ENCODE data around the gene NAGPA.

The NAGPA gene

GRCh38 chr16:5025171-5025632 is 8.5 kb downstream of the NAGPA start:
- H3K27ac Mint-ChIP-seq = no peak overlapping the region
- DNase-seq (ENCODE audit: low spot score in 2 of 2) (no peak), ATAC-seq (no peak)
- peaks cover 5% of the 10 kb centered on the region for H3K4me1 Mint-ChIP-seq
- no peak overlapping the region for H3K4me3 Mint-ChIP-seq
- H3K9me3 Mint-ChIP-seq = no peaks in the 10 kb centered on the region
- H3K36me3 Mint-ChIP-seq = peaks cover 7% of the 10 kb centered on the region

- H3K36me3 Mint-ChIP-seq = peaks cover 7% of the 10 kb centered on the region
- DNase-seq (ENCODE audit: low spot score in 2 of 2) (no peak), ATAC-seq (no peak)
- no peaks in the 10 kb centered on the region for H3K9me3 Mint-ChIP-seq
- H3K4me1 Mint-ChIP-seq = peaks cover 5% of the 10 kb centered on the region
- no peak overlapping the region for H3K27ac Mint-ChIP-seq
- no peak overlapping the region for H3K4me3 Mint-ChIP-seq
Observed at GRCh38 chr16:5024632-5025031, 9.1 kb downstream of the NAGPA start.

GRCh38 chr16:5022521-5022920 is 11.2 kb downstream of the NAGPA start:
- Mint-ChIP-seq H3K4me3 (no peak overlapping the region), H3K36me3 (peaks cover 3% of the 10 kb centered on the region), H3K27ac (no peak overlapping the region), H3K9me3 (no peaks in the 10 kb centered on the region), H3K4me1 (no peaks in the 10 kb centered on the region)
- ATAC-seq = no peak
- no peak for DNase-seq (ENCODE audit: low spot score in 2 of 2)

- H3K27ac Mint-ChIP-seq = no peak overlapping the region
- H3K4me1 Mint-ChIP-seq = no peaks in the 10 kb centered on the region
- H3K36me3 Mint-ChIP-seq = no peaks in the 10 kb centered on the region
- no peak for ATAC-seq
- no peak overlapping the region for H3K4me3 Mint-ChIP-seq
- H3K9me3 Mint-ChIP-seq = no peaks in the 10 kb centered on the region
- no peak for DNase-seq (ENCODE audit: low spot score in 2 of 2)
Observed at GRCh38 chr16:5020551-5020950, 13.2 kb downstream of the NAGPA start.

- Mint-ChIP-seq H3K4me3 (no peak overlapping the region), H3K9me3 (no peaks in the 10 kb centered on the region), H3K4me1 (no peaks in the 10 kb centered on the region), H3K27ac (no peak overlapping the region), H3K36me3 (no peaks in the 10 kb centered on the region)
- ATAC-seq (no peak), DNase-seq (ENCODE audit: low spot score in 2 of 2) (no peak)
Observed at GRCh38 chr16:5019775-5020174, 14.0 kb downstream of the NAGPA start.

- ATAC-seq = no peak
- no peak overlapping the region for H3K4me3 Mint-ChIP-seq
- no peaks in the 10 kb centered on the region for H3K4me1 Mint-ChIP-seq
- H3K27ac Mint-ChIP-seq = no peak overlapping the region
- H3K9me3 Mint-ChIP-seq = no peaks in the 10 kb centered on the region
- no peaks in the 10 kb centered on the region for H3K36me3 Mint-ChIP-seq
- DNase-seq (ENCODE audit: low spot score in 2 of 2) = no peak
Observed at GRCh38 chr16:5018793-5019192, 14.9 kb downstream of the NAGPA start.

- Mint-ChIP-seq H3K4me3 (no peak overlapping the region), H3K36me3 (no peaks in the 10 kb centered on the region), H3K4me1 (no peaks in the 10 kb centered on the region), H3K9me3 (no peaks in the 10 kb centered on the region), H3K27ac (no peak overlapping the region)
- DNase-seq (ENCODE audit: low spot score in 2 of 2) (no peak), ATAC-seq (no peak)
Observed at GRCh38 chr16:5017678-5017969, 16.1 kb downstream of the NAGPA start.

GRCh38 chr16:5016967-5017677 is 16.6 kb downstream of the NAGPA start:
- no peak for ATAC-seq
- Mint-ChIP-seq H3K27ac (no peak overlapping the region), H3K4me3 (no peak overlapping the region), H3K9me3 (no peaks in the 10 kb centered on the region), H3K4me1 (no peaks in the 10 kb centered on the region), H3K36me3 (no peaks in the 10 kb centered on the region)
- DNase-seq (ENCODE audit: low spot score in 2 of 2) = no peak

GRCh38 chr16:5015887-5016286 is 17.8 kb downstream of the NAGPA start:
- no peak for DNase-seq (ENCODE audit: low spot score in 2 of 2)
- Mint-ChIP-seq H3K4me1 (no peaks in the 10 kb centered on the region), H3K4me3 (no peak overlapping the region), H3K9me3 (no peaks in the 10 kb centered on the region), H3K36me3 (no peaks in the 10 kb centered on the region), H3K27ac (no peak overlapping the region)
- ATAC-seq = no peak

- H3K4me1 Mint-ChIP-seq = no peaks in the 10 kb centered on the region
- ATAC-seq (no peak), DNase-seq (ENCODE audit: low spot score in 2 of 2) (no peak)
- no peak overlapping the region for H3K4me3 Mint-ChIP-seq
- H3K9me3 Mint-ChIP-seq = no peaks in the 10 kb centered on the region
- H3K27ac Mint-ChIP-seq = no peak overlapping the region
- no peaks in the 10 kb centered on the region for H3K36me3 Mint-ChIP-seq
Observed at GRCh38 chr16:5015351-5015750, 18.4 kb downstream of the NAGPA start.

GRCh38 chr16:5012887-5013286 is 20.8 kb downstream of the NAGPA start:
- ATAC-seq (no peak), DNase-seq (ENCODE audit: low spot score in 2 of 2) (no peak)
- Mint-ChIP-seq H3K36me3 (no peaks in the 10 kb centered on the region), H3K27ac (no peak overlapping the region), H3K4me1 (no peaks in the 10 kb centered on the region), H3K9me3 (no peaks in the 10 kb centered on the region), H3K4me3 (no peak overlapping the region)

- ATAC-seq = no peak
- DNase-seq (ENCODE audit: low spot score in 2 of 2) = no peak
- Mint-ChIP-seq H3K27ac (no peak overlapping the region), H3K9me3 (no peaks in the 10 kb centered on the region), H3K4me3 (no peak overlapping the region), H3K36me3 (no peaks in the 10 kb centered on the region), H3K4me1 (no peaks in the 10 kb centered on the region)
Observed at GRCh38 chr16:5011637-5012036, 22.1 kb downstream of the NAGPA start.

- no peak overlapping the region for H3K4me3 Mint-ChIP-seq
- H3K9me3 Mint-ChIP-seq = no peaks in the 10 kb centered on the region
- H3K27ac Mint-ChIP-seq = no peak overlapping the region
- DNase-seq (ENCODE audit: low spot score in 2 of 2) (no peak), ATAC-seq (no peak)
- no peaks in the 10 kb centered on the region for H3K36me3 Mint-ChIP-seq
- H3K4me1 Mint-ChIP-seq = no peaks in the 10 kb centered on the region
Observed at GRCh38 chr16:5010576-5011329, 23.0 kb downstream of the NAGPA start.

GRCh38 chr16:5008311-5008731 is 25.4 kb downstream of the NAGPA start:
- DNase-seq (ENCODE audit: low spot score in 2 of 2) (no peak), ATAC-seq (no peak)
- H3K9me3 Mint-ChIP-seq = no peaks in the 10 kb centered on the region
- H3K36me3 Mint-ChIP-seq = no peaks in the 10 kb centered on the region
- H3K27ac Mint-ChIP-seq = no peak overlapping the region
- no peaks in the 10 kb centered on the region for H3K4me1 Mint-ChIP-seq
- H3K4me3 Mint-ChIP-seq = no peak overlapping the region

- no peak for ATAC-seq
- Mint-ChIP-seq H3K36me3 (no peaks in the 10 kb centered on the region), H3K4me1 (no peaks in the 10 kb centered on the region), H3K9me3 (no peaks in the 10 kb centered on the region), H3K4me3 (no peak overlapping the region), H3K27ac (no peak overlapping the region)
- DNase-seq (ENCODE audit: low spot score in 2 of 2) = no peak
Observed at GRCh38 chr16:5007256-5007655, 26.5 kb downstream of the NAGPA start.

Data from stimulated activated effector memory CD8-positive, alpha-beta T cell treated with anti-CD3 and anti-CD28 coated beads, Interleukin-12 subunit alpha, Interleukin-12 subunit beta, amount 100 ng/mL, for 72 hours (primary cell).